ENCODE measurements around the gene CPT1B.

GRCh38 chr22:50624347-50625130 is 46.3 kb upstream of the CPT1B start:
- no peak for TF ChIP-seq CTCF (IDR thresholded peaks at IDR 0.05 in 4 of 5, conservative IDR thresholded peaks at IDR 0.05 in 1 of 5)
- TF ChIP-seq POLR2A (IDR thresholded peaks at IDR 0.05) = no peak
